Caki2 (cell line): ENCODE measurements around the gene VPS16. TPM values are rescaled to one million over a fixed set of nuclear protein-coding genes. Genes with fewer than 3 reads are reported as not detected.
"Not testable (repeated sequence)": the region's sequence is repeated elsewhere in the genome, so short reads cannot be mapped to it uniquely, and the experiment has no call there.

Source experiments
- DNase-seq: peaks from one replicate; pipeline ENCODE4 v3.0.0-alpha.2; 2015; ENCODE audit warnings: low read depth
- in situ Hi-C: cut with HindIII; loops from 2 replicates; pipeline ENCODE4 v1.10.0; 2016; ENCODE audit warnings: low sequenced_read_pairs, low pct_unique_long_range_greater_than_20kb, mixed read lengths
- total RNA-seq: library from RNA; depleted of rRNA; stranded (reverse); fragments of >200 nt; shearing (Covaris generic); gene quantifications from 2 replicates; pipeline ENCODE4 v1.2.3, GENCODE V29; 2014; ENCODE audit warnings: low replicate concordance

The VPS16 gene
- total RNA-seq, 1 experiment from 2014 or later, result 50.6 TPM

DNA sequence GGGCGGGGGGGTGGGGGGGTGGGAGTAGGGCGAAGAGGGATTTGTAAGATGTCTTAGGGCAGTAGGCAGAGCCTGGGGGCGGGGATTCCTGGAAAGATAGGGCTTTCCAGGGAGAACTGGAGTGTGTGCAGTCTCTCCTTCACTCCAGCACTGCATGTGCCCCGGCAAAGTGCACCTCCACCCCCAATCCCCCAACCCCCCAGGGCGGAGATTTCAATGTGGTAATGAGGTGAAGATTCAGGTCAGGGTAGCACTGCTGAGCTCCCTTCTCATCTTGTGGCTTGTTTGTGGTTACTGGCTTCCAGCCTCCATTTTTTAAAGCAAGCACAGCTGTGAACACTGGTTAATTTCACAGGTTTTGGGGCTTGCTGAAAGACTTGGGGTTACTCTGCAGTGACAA lies 18.5 kb upstream of the VPS16 start:
- in situ Hi-C loops, result no loop called here
- no peak for DNase-seq

DNA sequence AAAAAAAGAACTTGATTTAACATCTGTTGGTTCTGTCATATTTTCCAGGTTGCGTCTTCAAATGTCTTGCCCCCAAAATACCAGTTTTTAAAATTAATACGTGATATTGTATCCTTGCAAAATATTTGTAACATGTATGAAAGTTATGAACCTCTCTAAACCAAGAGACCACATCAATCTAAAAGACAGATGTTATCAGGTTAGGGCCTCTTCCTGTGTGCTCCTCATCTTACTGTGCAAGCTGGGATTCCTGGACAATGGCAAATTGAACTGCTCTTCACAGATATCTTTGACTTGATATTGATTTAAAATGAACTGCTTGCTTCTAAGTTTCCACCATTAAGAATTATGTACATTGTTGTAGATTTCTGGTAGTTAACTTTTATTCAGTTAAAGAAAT lies 14.8 kb upstream of the VPS16 start:
- in situ Hi-C loops, result no loop called here
- DNase-seq, result no peak

- in situ Hi-C loops, result no loop called here
- DNase-seq, result no peak
These were observed 13.9 kb upstream of the VPS16 start for GRCh38 chr20:2826655-2827054.

GRCh38 chr20:2829376-2829775 lies 11.2 kb upstream of the VPS16 start:
- DNase-seq, result no peak
- in situ Hi-C loops, result no loop called here

DNA sequence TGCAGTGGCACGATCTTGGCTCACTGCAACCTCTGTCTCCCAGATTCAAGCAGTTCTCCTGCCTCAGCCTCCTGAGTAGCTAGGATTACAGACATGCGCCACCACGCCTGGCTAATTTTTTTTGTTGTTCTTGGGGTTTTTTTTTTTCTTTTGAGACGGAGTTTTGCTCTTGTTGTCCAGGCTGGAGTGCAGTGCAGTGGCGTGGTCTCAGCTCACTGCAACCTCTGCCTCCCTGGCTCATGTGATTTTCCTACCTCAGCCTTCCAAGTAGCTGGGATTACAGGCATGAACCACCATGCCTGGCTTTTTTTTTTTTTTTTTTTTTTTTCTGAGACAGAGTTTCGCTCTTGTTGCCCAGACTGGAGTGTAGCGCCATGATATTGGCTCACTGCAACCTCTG lies 9.3 kb upstream of the VPS16 start:
- in situ Hi-C loops, result not testable (repeated sequence)
- DNase-seq, result peak; percentile 32

- in situ Hi-C loops, result no loop called here
- DNase-seq, result no peak
These were observed 6.8 kb upstream of the VPS16 start for GRCh38 chr20:2833761-2834160.

GRCh38 chr20:2834401-2835110 lies 6.0 kb upstream of the VPS16 start:
- in situ Hi-C loops, result no loop called here
- DNase-seq, result no peak

DNA sequence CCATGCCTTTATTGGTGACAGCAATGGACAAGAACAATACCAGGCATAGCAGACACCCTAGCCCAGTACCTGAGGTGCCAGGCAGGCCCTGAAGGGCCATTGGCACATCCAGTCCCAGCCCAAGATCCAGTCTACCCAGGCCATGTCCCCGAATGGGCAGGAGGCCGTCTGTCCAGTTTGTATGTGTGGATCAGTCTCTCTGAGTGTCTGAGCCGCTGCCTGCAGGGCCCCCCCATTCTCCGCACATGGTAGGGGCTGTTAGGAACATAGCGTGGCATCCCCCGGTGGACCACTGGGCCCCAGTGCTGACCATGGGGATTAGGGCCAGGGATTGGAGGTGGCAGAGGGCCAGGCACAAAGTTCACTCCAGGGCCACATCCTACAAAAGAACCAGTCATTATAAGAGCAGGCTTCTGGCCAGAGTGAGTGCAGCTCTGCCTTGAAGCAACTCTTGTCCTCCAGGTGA lies 5.2 kb upstream of the VPS16 start:
- DNase-seq, result no peak
- in situ Hi-C loops, result no loop called here

GRCh38 chr20:2836035-2836434 lies 4.5 kb upstream of the VPS16 start:
- no peak for DNase-seq
- in situ Hi-C loops, result no loop called here

GRCh38 chr20:2837221-2837960 lies 3.2 kb upstream of the VPS16 start:
- in situ Hi-C loops, result no loop called here
- DNase-seq, result no peak

GRCh38 chr20:2838170-2838797 lies 2.3 kb upstream of the VPS16 start:
- no peak for DNase-seq
- in situ Hi-C loops, result no loop called here

- no peak for DNase-seq
- in situ Hi-C loops, result no loop called here
These were observed 1.5 kb upstream of the VPS16 start for GRCh38 chr20:2838847-2839671.

- no peak for DNase-seq
These were observed 810 bp upstream of the VPS16 start for GRCh38 chr20:2839732-2840137.

DNA sequence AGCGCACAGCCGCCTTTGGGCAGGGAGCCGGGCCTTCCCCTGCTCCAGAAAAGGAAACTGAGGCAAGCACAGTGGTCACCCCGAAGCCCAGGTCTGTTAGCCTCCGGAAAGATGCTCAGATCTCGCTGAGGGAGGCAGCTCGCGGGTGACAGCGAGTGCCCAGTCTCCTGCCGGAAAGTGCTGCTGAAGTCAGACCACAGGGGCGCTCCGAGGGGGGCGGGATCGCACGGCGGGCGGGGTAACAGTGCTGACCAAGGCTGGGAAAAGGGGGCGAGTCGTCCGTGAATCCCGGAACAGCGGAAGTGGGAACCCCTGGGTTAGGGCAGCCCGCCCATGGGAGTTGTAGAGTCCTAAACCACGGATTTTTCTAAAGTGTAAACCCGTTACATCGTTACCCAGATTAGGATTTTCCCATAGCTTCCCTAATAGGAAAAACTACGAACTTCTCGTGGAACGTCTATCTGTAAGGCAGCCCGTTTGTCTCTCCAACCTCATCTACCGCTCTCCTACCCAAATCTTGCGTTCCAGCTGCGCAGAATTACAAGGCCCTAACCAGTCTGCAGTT lies 504 bp downstream of the VPS16 start:
- DNase-seq, result peak; percentile 37
- in situ Hi-C loops, result no loop called here

More at GRCh38 chr20:2839732-2840137, 810 bp upstream of the VPS16 start:
- in situ Hi-C loops, result no loop called here

- in situ Hi-C loops, result no loop called here
- no peak for DNase-seq
These were observed 5.1 kb downstream of the VPS16 start for GRCh38 chr20:2845607-2846006.

- in situ Hi-C loops, result no loop called here
- DNase-seq, result no peak
These were observed 6.2 kb downstream of the VPS16 start for GRCh38 chr20:2846698-2847097.

GRCh38 chr20:2847802-2848201 lies 7.3 kb downstream of the VPS16 start:
- no peak for DNase-seq

DNA sequence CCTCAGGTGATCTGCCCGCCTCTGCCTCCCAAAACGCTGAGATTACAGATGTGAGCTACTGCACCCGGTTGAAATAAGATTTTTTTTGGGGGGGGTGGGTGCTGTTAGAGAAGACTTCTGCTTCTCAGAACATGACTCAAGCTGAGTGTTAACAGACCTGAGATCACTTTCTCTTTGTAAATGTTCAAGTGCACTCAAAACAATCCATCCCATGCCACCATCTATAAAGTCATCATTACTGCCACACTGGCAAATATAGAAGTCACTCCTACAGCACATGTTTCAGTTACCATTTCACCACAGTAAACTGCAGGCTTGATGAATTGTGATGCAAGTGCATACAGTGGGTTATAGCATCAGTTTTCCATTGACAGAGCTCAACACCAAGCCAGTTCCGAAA lies 9.0 kb downstream of the VPS16 start:
- in situ Hi-C loops, result no loop called here
- DNase-seq, result no peak

More at GRCh38 chr20:2847802-2848201, 7.3 kb downstream of the VPS16 start:
- in situ Hi-C loops, result no loop called here
